ENCODE results near the gene TMEM74B. TPM values are rescaled to one million over a fixed set of nuclear protein-coding genes. Genes with fewer than 3 reads are reported as not detected.

The TMEM74B gene
- total RNA-seq, 1 experiment from 2014 or later, result 4.9 TPM

GRCh38 chr20:1205802-1206201 is 21.0 kb upstream of the TMEM74B start:
- no peaks in the 10 kb centered on the region for H4K20me1 ChIP-seq (ENCODE audit: control insufficient read depth, insufficient read depth, insufficient read length)
- H4K91ac ChIP-seq (ENCODE audit: insufficient read length, low read depth, low read length), result no peak overlapping the region
- no peak overlapping the region for H2BK5ac ChIP-seq (ENCODE audit: insufficient read length, low read length)
- no peak overlapping the region for H3K4ac ChIP-seq (ENCODE audit: low read depth, low read length)
- TF ChIP-seq CTCF (conservative IDR thresholded peaks at IDR 0.05), result no peak
- no peak overlapping the region for H2AK5ac ChIP-seq (ENCODE audit: insufficient read length, low read length)
- peaks cover 32% of the 10 kb centered on the region for H3K27me3 Mint-ChIP-seq (ENCODE audit: low read depth)
- no peak for DNase-seq
- no peak overlapping the region for H3K4me3 Mint-ChIP-seq
- H3K9me3 ChIP-seq (ENCODE audit: control insufficient read depth, low read depth, low read length), result no peaks in the 10 kb centered on the region
- no peak overlapping the region for H3K4me2 ChIP-seq (ENCODE audit: insufficient read depth, insufficient read length, low read length)
- H3K4me1 Mint-ChIP-seq, result no peaks in the 10 kb centered on the region; a peak in 1 of 4 replicates
- no peaks in the 10 kb centered on the region for H3K4me1 ChIP-seq (ENCODE audit: insufficient read depth, low read length)
- no peak overlapping the region for H3K56ac ChIP-seq (ENCODE audit: insufficient read length, low read depth, low read length)
- H2AFZ ChIP-seq (ENCODE audit: low read length), result no peak overlapping the region
- H3K79me1 ChIP-seq (ENCODE audit: insufficient read depth, low read depth, low read length, poor library complexity, severe bottlenecking), result no peaks in the 10 kb centered on the region
- no peak overlapping the region for H2BK20ac ChIP-seq (ENCODE audit: low read depth, low read length, poor library complexity, severe bottlenecking)
- H3K9ac ChIP-seq (ENCODE audit: extremely low read depth, insufficient read length, low read length), result no peak overlapping the region
- H3K23ac ChIP-seq (ENCODE audit: insufficient read length, low read depth, low read length), result no peak overlapping the region
- no peak overlapping the region for H3T11ph ChIP-seq (ENCODE audit: low read length)
- H3K79me2 ChIP-seq (ENCODE audit: insufficient read depth, low read length), result no peaks in the 10 kb centered on the region
- H3K14ac ChIP-seq (ENCODE audit: insufficient read depth, low read length), result no peak overlapping the region
- H4K5ac ChIP-seq (ENCODE audit: insufficient read length, low read depth, low read length), result no peak overlapping the region
- no peak overlapping the region for H2BK15ac ChIP-seq (ENCODE audit: low read depth, low read length)
- no peaks in the 10 kb centered on the region for H3K9me3 Mint-ChIP-seq
- no peak overlapping the region for H3K18ac ChIP-seq (ENCODE audit: insufficient read length, low read depth, low read length)
- WGBS (ENCODE audit: extremely low coverage, insufficient read length, low lambda C conversion rate), result no CpG with 5 or more reads among the region's 8 CpGs
- no peak overlapping the region for H2BK12ac ChIP-seq (ENCODE audit: insufficient read length, low read depth, low read length)
- H2BK120ac ChIP-seq (ENCODE audit: low read depth, low read length, poor library complexity, severe bottlenecking), result no peak overlapping the region
- no peak overlapping the region for H3K27ac Mint-ChIP-seq
- H3K23me2 ChIP-seq (ENCODE audit: insufficient read length, low read depth, low read length, poor library complexity, severe bottlenecking), result no peaks in the 10 kb centered on the region
- no peak overlapping the region for H3K27ac ChIP-seq (ENCODE audit: insufficient read length, low read depth, low read length)
- no peaks in the 10 kb centered on the region for H3K27me3 ChIP-seq (ENCODE audit: insufficient read depth, low read length)
- no peak overlapping the region for H4K8ac ChIP-seq (replicated peaks; ENCODE audit: insufficient read length, low read depth, low read length)
- no peaks in the 10 kb centered on the region for H3K36me3 Mint-ChIP-seq (ENCODE audit: insufficient read depth in 1 of 3, low read depth in 3 of 3)

Data from H9 (cell line).